SK-N-MC (cell line): ENCODE data around the gene PXDC1.

ENCODE experiments used
- DNase-seq: peaks from one replicate; pipeline ENCODE4 v3.0.0-alpha.2; 2011; ENCODE audit warnings: low read depth, low spot score
- H3K27ac ChIP-seq: fragments of 200-600 bp; sonication (generic); 2 replicates; pipeline ENCODE4 v1.5.1; 2016; ENCODE audit warnings: mixed run types
- H3K36me3 ChIP-seq: fragments of 200-600 bp; sonication (generic); 2 replicates; pipeline ENCODE4 v1.6.1; 2017; ENCODE audit warnings: antibody characterized with exemption, low read length, mixed read lengths; ENCODE audit not compliant: insufficient read depth
- H3K4me3 ChIP-seq: fragments of 200-600 bp; sonication (generic); 2 replicates; pipeline ENCODE4 v1.5.1; 2016
- H3K9ac ChIP-seq: fragments of 200-600 bp; sonication (generic); 2 replicates; pipeline ENCODE4 v1.8.0; 2017; ENCODE audit warnings: mixed run types, mixed read lengths; ENCODE audit not compliant: insufficient read length
- H3K9me3 ChIP-seq: fragments of 200-600 bp; sonication (generic); 2 replicates; pipeline ENCODE4 v1.6.1; 2017; ENCODE audit warnings: low read depth, mild to moderate bottlenecking, antibody characterized with exemption, low read length, moderate library complexity, mixed read lengths
- EZH2 ChIP-seq: fragments of 200-600 bp; sonication (generic); IDR thresholded peaks from one replicate; pipeline ENCODE4 v1.6.1; 2017; ENCODE audit warnings: antibody characterized with exemption
- FOXP2 ChIP-seq: optimal IDR thresholded peaks from 2 replicates; pipeline ENCODE3; 2011; ENCODE audit warnings: mild to moderate bottlenecking, moderate library complexity; ENCODE audit not compliant: insufficient read depth; ENCODE audit errors: extremely low read length, control extremely low read depth
- POLR2AphosphoS5 ChIP-seq: IDR thresholded peaks from 2 replicates; pipeline ENCODE4 v1.6.1; 2012; ENCODE audit warnings: mild to moderate bottlenecking, low read depth, low read length, borderline replicate concordance

The PXDC1 gene

DNA sequence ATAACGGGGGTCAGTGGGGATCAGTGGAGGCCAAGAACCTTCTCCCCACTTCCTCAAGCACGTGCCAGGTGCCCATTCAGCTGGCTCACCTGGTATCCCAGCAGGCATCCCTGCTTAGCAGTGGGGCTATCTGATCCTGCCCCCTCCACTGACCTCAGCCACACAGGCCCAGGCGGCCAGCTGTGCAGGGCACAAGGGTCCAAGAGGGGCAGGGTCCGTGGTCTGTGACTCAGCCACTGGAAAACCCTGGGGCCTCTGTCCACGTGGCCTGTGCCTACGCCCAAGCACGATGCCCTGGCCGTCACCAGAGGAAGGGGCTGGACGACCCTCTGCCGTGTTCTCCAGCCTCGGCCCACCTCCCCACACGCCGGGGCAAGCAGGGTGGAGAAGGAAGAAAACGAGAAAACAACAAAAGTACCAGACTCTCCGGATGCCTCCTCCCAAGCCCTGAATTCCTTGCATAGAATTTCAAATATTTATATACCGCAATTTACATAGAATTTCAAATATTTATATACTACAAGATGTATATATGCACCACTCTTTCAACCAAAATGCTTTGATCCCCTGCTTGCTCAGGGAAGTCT lies 12.1 kb downstream of the PXDC1 start:
- no peak overlapping the region for H3K27ac ChIP-seq
- no peak for DNase-seq
- H3K9me3 ChIP-seq: no peaks in the 10 kb centered on the region
- no peak overlapping the region for H3K4me3 ChIP-seq
- no peaks in the 10 kb centered on the region for H3K36me3 ChIP-seq
- TF ChIP-seq EZH2 (no peak), POLR2AphosphoS5 (no peak), FOXP2 (no peak)
- H3K9ac ChIP-seq: no peak overlapping the region

DNA sequence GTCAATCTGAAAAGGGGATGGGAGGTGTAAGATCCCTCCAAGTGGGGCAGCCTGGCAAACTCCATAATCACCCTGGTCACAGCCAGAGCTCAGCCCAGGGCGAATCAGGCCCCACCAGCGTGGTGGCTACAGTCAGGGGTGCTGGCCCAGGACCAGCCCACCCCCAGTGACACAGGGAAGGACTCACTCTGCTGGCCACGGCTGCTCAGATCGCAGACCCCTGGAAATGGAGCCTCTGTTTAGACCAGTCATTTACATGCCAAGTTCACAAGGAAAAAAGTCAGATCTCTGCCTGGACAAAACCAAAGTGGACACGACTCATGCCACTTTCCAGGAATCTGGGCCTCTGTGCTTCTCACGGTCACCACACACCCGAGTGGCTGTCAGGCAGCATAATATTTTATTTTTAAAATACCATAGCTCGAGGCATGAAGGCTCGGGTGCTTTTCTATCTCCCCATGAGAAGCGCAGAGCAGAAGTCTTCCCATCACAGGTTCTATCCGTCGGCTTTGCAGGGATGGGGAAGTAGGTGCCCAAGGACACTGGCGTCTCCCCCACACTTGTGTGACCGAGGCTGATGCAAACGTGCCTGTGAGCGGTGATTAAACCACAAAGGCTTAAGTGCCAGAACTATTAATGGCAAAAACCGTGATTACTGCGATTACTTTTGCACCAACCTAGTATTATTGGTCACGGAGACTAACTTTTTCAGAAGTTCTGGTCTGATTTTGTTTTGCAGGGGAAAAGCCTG lies 13.0 kb downstream of the PXDC1 start:
- TF ChIP-seq FOXP2 (no peak), POLR2AphosphoS5 (no peak), EZH2 (no peak)
- Histone ChIP-seq H3K4me3 (no peak overlapping the region), H3K9me3 (no peaks in the 10 kb centered on the region), H3K27ac (no peak overlapping the region), H3K36me3 (no peaks in the 10 kb centered on the region), H3K9ac (no peak overlapping the region)
- DNase-seq: no peak

DNA sequence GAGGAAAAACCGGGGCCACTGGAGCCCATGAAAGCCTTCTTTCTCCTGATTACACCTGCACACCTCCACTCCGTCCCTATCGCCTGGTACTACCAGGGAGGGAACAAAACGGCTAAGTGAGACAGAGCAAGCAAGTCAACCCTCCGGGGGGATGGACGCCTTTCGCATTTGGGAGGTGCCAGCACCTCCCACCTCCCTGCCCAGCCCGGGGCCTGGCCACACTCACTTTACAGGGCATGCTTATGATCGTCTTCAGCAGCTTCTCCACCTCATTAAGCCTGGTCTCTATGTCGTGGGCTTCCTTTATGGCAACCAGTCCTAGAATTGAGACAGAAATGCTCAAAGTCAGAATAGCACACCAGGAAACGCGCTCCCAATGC lies 13.7 kb downstream of the PXDC1 start:
- no peak for DNase-seq
- Histone ChIP-seq H3K36me3 (no peaks in the 10 kb centered on the region), H3K27ac (no peak overlapping the region), H3K4me3 (no peak overlapping the region), H3K9ac (no peak overlapping the region), H3K9me3 (no peaks in the 10 kb centered on the region)
- TF ChIP-seq EZH2 (no peak), FOXP2 (no peak), POLR2AphosphoS5 (no peak)

DNA sequence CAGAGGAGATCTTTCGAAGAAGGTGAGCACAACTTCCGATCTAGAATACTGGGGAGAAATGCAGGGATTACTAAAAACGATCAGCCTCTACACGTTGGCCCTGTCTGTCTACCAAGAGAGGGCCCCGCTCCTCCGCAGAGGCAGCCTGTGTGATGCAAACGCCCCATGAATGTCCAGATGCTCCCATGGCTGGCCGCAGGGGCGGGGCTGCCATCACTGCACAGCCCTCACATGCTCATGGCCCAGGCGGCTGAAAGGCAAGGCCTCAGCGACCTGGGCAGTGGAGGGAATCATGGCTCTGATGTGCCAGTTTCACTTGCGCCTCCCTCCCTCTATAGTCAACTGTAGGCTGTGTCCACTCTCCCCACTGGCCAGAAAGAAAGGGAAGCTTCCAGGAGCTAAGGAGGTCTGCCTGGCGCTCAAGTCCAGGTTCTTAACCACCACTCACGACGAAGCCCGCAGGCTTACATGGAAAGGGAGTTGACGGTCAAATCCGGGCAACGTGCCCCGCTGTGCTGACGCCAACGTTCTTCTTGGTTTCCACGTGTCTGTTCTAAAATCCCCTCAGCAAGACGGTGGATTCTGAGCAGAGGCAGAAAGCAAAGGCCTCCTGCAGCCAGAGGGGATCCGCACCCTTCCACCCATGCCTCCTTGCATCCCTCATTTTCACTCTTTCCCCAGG lies 14.2 kb downstream of the PXDC1 start:
- Histone ChIP-seq H3K4me3 (no peak overlapping the region), H3K36me3 (no peaks in the 10 kb centered on the region), H3K9me3 (no peaks in the 10 kb centered on the region), H3K27ac (no peak overlapping the region), H3K9ac (no peak overlapping the region)
- TF ChIP-seq FOXP2 (no peak), EZH2 (no peak), POLR2AphosphoS5 (no peak)
- no peak for DNase-seq

DNA sequence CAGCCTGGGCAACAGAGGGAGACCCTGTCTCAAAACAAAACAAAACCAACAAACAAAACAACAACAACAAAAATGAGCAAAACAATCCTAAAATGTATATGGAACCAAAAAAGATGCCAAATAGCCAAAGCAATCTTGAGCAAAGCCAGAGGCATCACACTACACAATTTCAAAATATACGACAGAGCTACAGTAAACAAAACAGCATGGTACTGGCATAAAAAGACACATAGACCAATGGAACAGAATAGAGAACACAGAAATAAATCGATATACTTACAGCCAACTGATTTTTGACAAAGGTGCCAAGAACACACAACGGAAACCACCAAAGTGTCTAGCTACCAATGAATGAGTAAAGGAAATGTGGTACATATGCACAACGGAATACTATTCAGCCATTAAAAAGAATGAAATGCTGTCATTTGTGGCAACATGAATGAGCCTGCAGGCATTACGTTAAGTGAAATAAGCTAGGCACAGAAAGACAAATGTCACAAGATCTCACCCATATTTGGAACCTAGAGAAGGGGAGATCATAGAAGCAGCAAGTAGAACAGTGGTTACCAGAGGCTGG lies 16.4 kb downstream of the PXDC1 start:
- H3K27ac ChIP-seq: no peak overlapping the region
- no peaks in the 10 kb centered on the region for H3K36me3 ChIP-seq
- H3K9ac ChIP-seq: no peak overlapping the region
- no peaks in the 10 kb centered on the region for H3K9me3 ChIP-seq
- no peak for DNase-seq
- TF ChIP-seq POLR2AphosphoS5 (no peak), FOXP2 (no peak), EZH2 (no peak)
- no peak overlapping the region for H3K4me3 ChIP-seq

DNA sequence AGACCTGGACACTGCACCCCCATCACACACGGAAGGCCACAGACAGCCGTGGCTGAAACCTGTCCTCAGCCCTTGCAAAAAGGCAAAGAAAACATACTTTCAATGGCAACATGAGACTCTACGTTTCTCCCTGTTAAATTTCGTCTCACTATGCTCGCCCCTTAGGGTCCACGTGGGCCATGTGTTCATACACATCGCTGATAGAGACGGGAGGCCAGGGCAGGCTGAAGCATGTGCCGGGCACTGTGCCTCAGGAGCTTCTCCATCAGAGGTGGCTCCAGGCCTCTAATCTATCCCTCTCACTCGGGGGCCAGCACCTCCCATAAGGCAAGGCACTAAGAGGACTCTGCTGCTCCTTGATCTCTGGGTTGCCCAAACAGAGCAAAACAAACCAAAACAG lies 17.5 kb downstream of the PXDC1 start:
- TF ChIP-seq FOXP2 (no peak), EZH2 (no peak), POLR2AphosphoS5 (no peak)
- no peak for DNase-seq
- Histone ChIP-seq H3K4me3 (no peak overlapping the region), H3K9me3 (no peaks in the 10 kb centered on the region), H3K9ac (no peak overlapping the region), H3K27ac (no peak overlapping the region), H3K36me3 (no peaks in the 10 kb centered on the region)

DNA sequence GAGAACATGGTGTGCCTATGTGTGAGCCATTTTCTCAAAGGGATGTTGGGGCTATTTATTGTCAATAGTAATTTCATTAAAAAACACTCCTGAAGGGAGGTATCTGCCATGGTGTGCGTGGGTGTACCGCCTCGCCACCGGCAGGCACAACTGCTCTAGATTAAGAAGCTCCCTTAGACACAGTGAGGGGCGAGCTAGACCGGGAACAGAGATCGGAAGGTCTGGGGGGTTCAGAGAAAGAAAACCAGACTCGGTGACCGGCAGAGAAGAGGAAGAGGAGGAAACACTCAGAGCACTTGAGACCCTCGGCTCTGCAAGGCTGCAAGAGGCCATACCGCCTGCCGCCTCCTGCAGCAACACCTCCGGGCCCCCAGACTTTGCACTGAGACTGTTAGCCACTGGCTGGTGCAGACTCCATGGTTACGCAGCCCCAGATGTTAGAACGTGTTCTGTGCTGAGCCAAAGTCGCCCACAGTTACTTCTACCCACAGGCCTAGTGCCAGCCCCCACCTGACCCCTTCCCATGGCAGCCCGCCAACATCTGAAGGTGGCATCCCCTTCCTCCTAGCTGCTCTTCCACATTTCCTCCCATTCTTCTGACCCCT lies 18.1 kb downstream of the PXDC1 start:
- H3K27ac ChIP-seq: no peak overlapping the region
- no peak overlapping the region for H3K4me3 ChIP-seq
- no peaks in the 10 kb centered on the region for H3K36me3 ChIP-seq
- DNase-seq: no peak
- H3K9ac ChIP-seq: no peak overlapping the region
- TF ChIP-seq FOXP2: no peak
- TF ChIP-seq POLR2AphosphoS5: no peak
- TF ChIP-seq EZH2: no peak
- H3K9me3 ChIP-seq: no peaks in the 10 kb centered on the region

DNA sequence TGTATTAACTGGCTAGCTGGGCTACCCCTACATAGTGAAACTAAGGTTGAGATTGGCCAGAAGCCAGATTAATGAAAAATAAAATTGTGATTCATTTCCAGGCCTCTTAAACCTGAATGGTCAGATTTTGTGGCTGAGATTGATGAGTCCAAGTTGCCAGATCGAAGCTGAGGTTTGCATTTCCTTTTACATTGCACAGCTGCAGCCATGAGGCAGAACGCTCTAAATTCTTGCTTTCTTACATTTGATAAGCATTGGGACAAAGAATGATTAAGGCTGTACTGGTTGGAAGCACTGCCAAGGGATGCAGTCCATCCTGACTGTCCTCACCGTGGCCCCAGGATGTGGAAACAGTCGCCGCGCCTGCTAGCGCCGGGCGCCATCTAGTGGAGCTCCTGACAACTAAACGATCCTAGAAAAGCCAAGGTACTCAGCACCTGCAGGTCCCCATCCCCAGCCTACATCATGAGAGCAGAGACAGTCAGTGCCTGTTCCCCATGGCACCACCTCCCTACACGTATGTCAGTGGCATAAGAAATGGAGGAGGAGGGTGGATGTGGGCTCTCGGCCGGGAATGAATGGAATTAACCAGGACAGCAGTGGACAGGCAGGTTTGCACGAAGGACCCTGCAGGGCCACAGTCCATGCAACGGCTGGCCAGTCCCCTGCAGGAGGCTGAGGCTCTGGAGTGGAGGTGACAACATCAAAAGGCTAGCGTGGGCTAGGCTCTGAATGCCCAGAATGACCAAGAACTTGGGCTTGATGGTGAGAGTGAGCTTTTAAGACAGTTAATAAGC lies 19.0 kb downstream of the PXDC1 start:
- Histone ChIP-seq H3K27ac (no peak overlapping the region), H3K9ac (no peak overlapping the region), H3K4me3 (no peak overlapping the region), H3K9me3 (no peaks in the 10 kb centered on the region), H3K36me3 (no peaks in the 10 kb centered on the region)
- no peak for DNase-seq
- no peak for TF ChIP-seq POLR2AphosphoS5
- no peak for TF ChIP-seq FOXP2
- no peak for TF ChIP-seq EZH2
